ENCODE results near the gene LTBP4.
"Not testable (repeated sequence)": the region's sequence is repeated elsewhere in the genome, so short reads cannot be mapped to it uniquely, and the experiment has no call there.

The LTBP4 gene

GRCh38 chr19:40601134-40601974 lies at the start of gene LTBP4:
TSS of gene LTBP4 (plus strand) at chr19:40601369. CDS start at chr19:40601388, 19 bp downstream.
- DNase-seq (ENCODE audit: low read depth, low spot score) = peak; percentile 59

GRCh38 chr19:40552848-40553247 lies 48.3 kb upstream of the LTBP4 start:
- DNase-seq (ENCODE audit: low read depth, low spot score) = no peak

GRCh38 chr19:40553885-40554857 lies 47.0 kb upstream of the LTBP4 start:
- no peak for DNase-seq (ENCODE audit: low read depth, low spot score)

- DNase-seq (ENCODE audit: low read depth, low spot score) = no peak
These were observed 45.0 kb upstream of the LTBP4 start for GRCh38 chr19:40555978-40556689.

GRCh38 chr19:40556953-40557530 lies 44.1 kb upstream of the LTBP4 start:
- DNase-seq (ENCODE audit: low read depth, low spot score) = no peak

GRCh38 chr19:40559394-40559793 lies 41.8 kb upstream of the LTBP4 start:
- DNase-seq (ENCODE audit: low read depth, low spot score) = no peak

GRCh38 chr19:40560092-40560507 lies 41.1 kb upstream of the LTBP4 start:
- DNase-seq (ENCODE audit: low read depth, low spot score) = no peak

- DNase-seq (ENCODE audit: low read depth, low spot score) = no peak
These were observed 39.2 kb upstream of the LTBP4 start for GRCh38 chr19:40561947-40562346.

- DNase-seq (ENCODE audit: low read depth, low spot score) = not testable (repeated sequence)
These were observed 36.6 kb upstream of the LTBP4 start for GRCh38 chr19:40564535-40564934.

GRCh38 chr19:40565355-40565754 lies 35.8 kb upstream of the LTBP4 start:
- DNase-seq (ENCODE audit: low read depth, low spot score) = no peak

GRCh38 chr19:40565910-40566495 lies 35.2 kb upstream of the LTBP4 start:
- DNase-seq (ENCODE audit: low read depth, low spot score) = no peak

GRCh38 chr19:40567040-40567749 lies 34.0 kb upstream of the LTBP4 start:
- DNase-seq (ENCODE audit: low read depth, low spot score) = peak; percentile 22

- no peak for DNase-seq (ENCODE audit: low read depth, low spot score)
These were observed 33.2 kb upstream of the LTBP4 start for GRCh38 chr19:40567750-40568494.

GRCh38 chr19:40570313-40571004 lies 30.7 kb upstream of the LTBP4 start:
- DNase-seq (ENCODE audit: low read depth, low spot score) = peak; percentile 100

GRCh38 chr19:40571005-40571318 lies 30.2 kb upstream of the LTBP4 start:
- DNase-seq (ENCODE audit: low read depth, low spot score) = no peak

GRCh38 chr19:40571831-40572495 lies 29.2 kb upstream of the LTBP4 start:
- no peak for DNase-seq (ENCODE audit: low read depth, low spot score)

- no peak for DNase-seq (ENCODE audit: low read depth, low spot score)
These were observed 25.8 kb upstream of the LTBP4 start for GRCh38 chr19:40575326-40575725.

- no peak for DNase-seq (ENCODE audit: low read depth, low spot score)
These were observed 25.0 kb upstream of the LTBP4 start for GRCh38 chr19:40576151-40576584.

Data from astrocyte of the hippocampus (primary cell).